Aortic smooth muscle cell (primary cell): ENCODE data around the gene CNTN2. TPM values are rescaled to one million over a fixed set of nuclear protein-coding genes. Genes with fewer than 3 reads are reported as not detected.

ENCODE experiments used
- total RNA-seq: library from RNA; depleted of rRNA; stranded (reverse); fragments of >200 nt; gene quantifications from 2 replicates; pipeline ENCODE4 v1.2.3, GENCODE V29; 2014

The CNTN2 gene, protein sequence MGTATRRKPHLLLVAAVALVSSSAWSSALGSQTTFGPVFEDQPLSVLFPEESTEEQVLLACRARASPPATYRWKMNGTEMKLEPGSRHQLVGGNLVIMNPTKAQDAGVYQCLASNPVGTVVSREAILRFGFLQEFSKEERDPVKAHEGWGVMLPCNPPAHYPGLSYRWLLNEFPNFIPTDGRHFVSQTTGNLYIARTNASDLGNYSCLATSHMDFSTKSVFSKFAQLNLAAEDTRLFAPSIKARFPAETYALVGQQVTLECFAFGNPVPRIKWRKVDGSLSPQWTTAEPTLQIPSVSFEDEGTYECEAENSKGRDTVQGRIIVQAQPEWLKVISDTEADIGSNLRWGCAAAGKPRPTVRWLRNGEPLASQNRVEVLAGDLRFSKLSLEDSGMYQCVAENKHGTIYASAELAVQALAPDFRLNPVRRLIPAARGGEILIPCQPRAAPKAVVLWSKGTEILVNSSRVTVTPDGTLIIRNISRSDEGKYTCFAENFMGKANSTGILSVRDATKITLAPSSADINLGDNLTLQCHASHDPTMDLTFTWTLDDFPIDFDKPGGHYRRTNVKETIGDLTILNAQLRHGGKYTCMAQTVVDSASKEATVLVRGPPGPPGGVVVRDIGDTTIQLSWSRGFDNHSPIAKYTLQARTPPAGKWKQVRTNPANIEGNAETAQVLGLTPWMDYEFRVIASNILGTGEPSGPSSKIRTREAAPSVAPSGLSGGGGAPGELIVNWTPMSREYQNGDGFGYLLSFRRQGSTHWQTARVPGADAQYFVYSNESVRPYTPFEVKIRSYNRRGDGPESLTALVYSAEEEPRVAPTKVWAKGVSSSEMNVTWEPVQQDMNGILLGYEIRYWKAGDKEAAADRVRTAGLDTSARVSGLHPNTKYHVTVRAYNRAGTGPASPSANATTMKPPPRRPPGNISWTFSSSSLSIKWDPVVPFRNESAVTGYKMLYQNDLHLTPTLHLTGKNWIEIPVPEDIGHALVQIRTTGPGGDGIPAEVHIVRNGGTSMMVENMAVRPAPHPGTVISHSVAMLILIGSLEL
- total RNA-seq: not detected in 2 replicates

DNA sequence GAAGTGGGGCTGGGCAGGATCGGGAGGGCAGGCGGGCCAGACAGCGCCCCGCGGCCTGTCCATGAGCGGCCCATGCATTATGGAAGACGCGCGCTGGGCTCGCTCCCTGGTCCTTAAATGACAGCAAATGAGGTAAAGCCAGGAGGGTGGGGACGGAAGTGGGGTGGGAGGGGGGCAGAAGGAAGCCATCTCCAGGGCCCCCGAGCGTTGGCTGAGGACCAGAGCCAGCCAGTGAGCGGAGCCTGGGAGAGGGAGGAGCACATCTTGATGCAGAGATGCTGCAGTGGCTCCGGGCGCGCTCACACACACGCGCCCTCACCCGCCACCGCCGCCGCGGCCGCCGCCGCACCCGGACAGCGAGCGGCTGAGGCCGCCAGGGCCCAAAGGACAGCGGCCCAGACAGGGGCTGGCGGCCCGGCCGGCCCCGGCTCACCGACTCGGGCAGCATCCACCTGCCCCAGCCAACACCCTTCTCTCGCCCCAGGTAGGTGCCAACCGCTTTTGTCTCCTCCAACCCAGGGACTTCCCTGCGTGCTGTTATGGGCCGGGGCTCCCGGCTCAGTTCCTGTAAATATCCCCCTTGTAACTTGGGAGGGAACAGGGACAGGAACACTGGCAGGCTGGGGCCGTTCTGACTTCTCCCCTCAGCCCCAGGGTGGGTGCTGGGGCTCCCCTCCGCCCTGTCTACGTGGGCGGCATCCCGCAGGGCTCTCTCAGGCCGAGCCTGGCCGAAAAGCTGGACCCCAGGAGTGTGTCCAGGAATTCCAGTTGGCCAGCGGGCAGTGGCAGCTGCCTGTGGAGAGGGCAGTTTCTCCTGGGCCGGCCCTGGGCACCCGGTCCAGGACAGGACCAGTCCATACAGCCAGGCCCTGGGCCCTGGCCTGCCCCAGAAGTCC lies at the start of gene CNTN2:
Gene CNTN2, plus strand, starts transcription at position 302 of the 896 bp plus-strand sequence. CDS start 9,974 bp downstream, outside the sequence.

DNA sequence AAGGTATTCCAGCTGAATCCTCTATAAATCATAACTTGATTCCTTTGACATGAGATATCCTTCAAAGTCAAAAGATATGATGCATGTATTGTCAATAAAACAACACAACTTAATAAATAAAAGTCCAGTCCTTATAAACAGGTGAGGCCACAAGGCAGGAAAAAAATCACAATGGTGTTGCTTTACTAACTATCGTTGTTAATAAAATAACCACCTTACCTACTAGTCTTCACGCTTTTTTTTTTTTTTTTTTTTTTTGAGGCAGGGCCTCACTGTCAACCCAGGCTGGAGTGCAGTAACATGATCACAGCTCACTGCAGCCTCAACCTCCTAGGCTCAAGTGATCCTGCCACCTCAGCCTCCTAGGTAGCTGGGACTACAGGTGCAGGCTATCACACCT lies 41.3 kb downstream of the CNTN2 start, which contains the start of gene TMEM81:
Gene TMEM81, minus strand, starts transcription at position 101 of the 400 bp plus-strand sequence. CDS start 140 bp downstream, outside the sequence.

DNA sequence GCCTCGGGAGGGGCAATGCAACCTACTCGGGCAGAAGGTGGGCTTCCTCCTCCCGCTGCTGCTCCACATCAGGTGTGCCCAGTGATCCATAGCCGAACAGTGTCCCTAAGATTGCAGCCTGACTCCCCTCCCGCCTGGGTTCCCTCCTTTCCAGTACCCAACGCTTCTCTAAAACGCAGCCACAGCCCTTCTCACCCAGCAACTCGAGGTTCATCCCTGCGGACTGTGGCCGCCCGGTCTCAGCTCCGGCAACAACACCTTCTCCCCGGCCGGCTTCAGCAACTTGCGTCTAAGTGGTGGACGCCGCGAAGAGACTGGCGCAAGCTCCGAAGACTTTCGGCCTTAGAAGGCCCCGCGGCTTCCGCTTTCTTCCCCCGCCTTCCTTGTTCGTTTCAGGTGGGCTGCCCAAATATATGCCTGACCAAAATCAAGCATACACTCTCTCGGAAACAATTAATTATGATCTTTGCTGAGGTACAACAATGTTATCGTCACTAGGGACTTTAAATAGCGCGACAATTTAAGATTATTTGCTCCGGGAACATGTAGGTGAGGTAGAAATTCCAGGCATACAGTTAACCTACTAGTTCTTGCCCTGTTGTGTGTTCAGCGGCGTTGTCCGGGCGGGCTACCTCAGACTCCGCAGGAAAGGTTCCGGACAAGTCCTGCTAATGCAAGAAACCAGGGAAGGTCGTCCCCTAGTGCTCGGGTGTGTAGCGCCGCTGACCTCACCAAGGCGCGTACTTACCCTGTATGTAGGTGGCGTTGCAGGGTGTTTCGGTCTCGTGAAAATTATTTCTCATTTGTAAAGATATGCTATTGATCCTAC lies 78.9 kb downstream of the CNTN2 start, which contains the start of gene RBBP5:
Gene RBBP5, minus strand, starts transcription at position 319 of the 829 bp plus-strand sequence. Its CDS starts 105 bp downstream, at position 214.

Other genes starting within 250 kb of the CNTN2 start
- gene NFASC, start 172.3 kb upstream of the CNTN2 start, total RNA-seq: 14.3 and 15.7 TPM in 2 replicates
- gene TMEM81, start 41.2 kb downstream of the CNTN2 start, total RNA-seq: 1.2 and 1.6 TPM in 2 replicates
- gene RBBP5, start 78.8 kb downstream of the CNTN2 start, total RNA-seq: 13.5 and 13.7 TPM in 2 replicates
- gene DSTYK, start 168.5 kb downstream of the CNTN2 start, total RNA-seq: 16.5 and 18.5 TPM in 2 replicates
- 0.53 and 0.68 TPM in 2 replicates for gene TMCC2, start 184.7 kb downstream of the CNTN2 start, total RNA-seq